Common myeloid progenitor, CD34-positive (primary cell): Measurements from ENCODE around the gene PLPPR5.

Experiments
- CTCF ChIA-PET: fragments of 350-600 bp; sonication (Branson Sonifier 250); formaldehyde crosslinking; loops from one replicate; lab custom pipeline; 2021; ENCODE audit warnings: antibody characterized with exemption; lab: Charles Lee
- POLR2A ChIA-PET: fragments of 350-600 bp; sonication (Branson Sonifier 250); formaldehyde crosslinking; loops from one replicate; lab custom pipeline; 2021; ENCODE audit warnings: antibody characterized with exemption; lab: Charles Lee
- DNase-seq, 3 donors: peaks; one replicate each; pipeline versions ENCODE4 v3.0.0 to v3.0.0-alpha.2; 2013
- H3K27ac ChIP-seq, 2 experiments: 1 replicate in 1 of 2; 2 replicates in 1 of 2; pipeline ENCODE4 v1.7.0; 2013; ENCODE audit warnings: inconsistent platforms in 2 of 2, low read length in 2 of 2, mild to moderate bottlenecking in 2 of 2, low read depth in 1 of 2, moderate library complexity in 1 of 2; ENCODE audit not compliant: severe bottlenecking in 2 of 2, insufficient read depth in 1 of 2, poor library complexity in 1 of 2
- H3K27me3 ChIP-seq, 5 experiments: replicated peaks in 2 of 5; 1 replicate in 3 of 5; 2 replicates in 2 of 5; pipeline versions ENCODE4 v1.6.1 to v1.7.0; 2013; ENCODE audit warnings: low read length in 4 of 5, mild to moderate bottlenecking in 2 of 5, moderate library complexity in 2 of 5, inconsistent platforms in 1 of 5; ENCODE audit not compliant: insufficient read depth in 5 of 5, control insufficient read depth in 4 of 5
- H3K36me3 ChIP-seq, 4 experiments: 1 replicate in 2 of 4; 2 replicates in 2 of 4; pipeline versions ENCODE4 v1.6.1 to v1.7.0; 2013; ENCODE audit warnings: low read length in 3 of 4, control low read depth in 1 of 4, mild to moderate bottlenecking in 1 of 4; ENCODE audit not compliant: control insufficient read depth in 4 of 4, insufficient read depth in 4 of 4
- H3K4me1 ChIP-seq, 4 experiments: 1 replicate in 3 of 4; 2 replicates in 1 of 4; pipeline versions ENCODE4 v1.6.1 to v1.7.1; 2013; ENCODE audit warnings: low read length in 3 of 4, mild to moderate bottlenecking in 3 of 4, control low read depth in 1 of 4, inconsistent platforms in 1 of 4, moderate library complexity in 1 of 4; ENCODE audit not compliant: control insufficient read depth in 4 of 4, insufficient read depth in 4 of 4; ENCODE audit errors: control extremely low read depth in 1 of 4
- H3K4me3 ChIP-seq, 7 experiments: 1 replicate in 4 of 7; 2 replicates in 3 of 7; pipeline versions ENCODE4 v1.5.1 to v1.7.0; 2013; ENCODE audit warnings: mild to moderate bottlenecking in 7 of 7, low read length in 6 of 7, moderate library complexity in 6 of 7, inconsistent platforms in 2 of 7, low read depth in 2 of 7, control low read depth in 1 of 7; ENCODE audit not compliant: insufficient read depth in 4 of 7, control insufficient read depth in 1 of 7; ENCODE audit errors: extremely low read depth in 1 of 7
- H3K9me3 ChIP-seq, 5 experiments: 1 replicate in 4 of 5; 2 replicates in 1 of 5; pipeline versions ENCODE4 v1.6.1 to v1.7.1; 2013; ENCODE audit warnings: low read length in 4 of 5, mild to moderate bottlenecking in 2 of 5, inconsistent platforms in 1 of 5, low read depth in 1 of 5, moderate library complexity in 1 of 5; ENCODE audit not compliant: control insufficient read depth in 4 of 5, insufficient read depth in 2 of 5; ENCODE audit errors: control extremely low read depth in 1 of 5
- WGBS: methylation state at CpG from one replicate; pipeline ENCODE4 v1.1.5; 2013; ENCODE audit not compliant: insufficient coverage; 5-methylcytosine and 5-hydroxymethylcytosine counted together

PLPPR5 gene

GRCh38 chr1:98904684-98905083 lies 100.0 kb downstream of the PLPPR5 start:
- no peak overlapping the region for H3K4me3 ChIP-seq
- CTCF ChIA-PET: no interaction called here
- H3K9me3 ChIP-seq: no peaks in the 10 kb centered on the region
- no peaks in the 10 kb centered on the region for H3K4me1 ChIP-seq
- H3K36me3 ChIP-seq: no peaks in the 10 kb centered on the region
- WGBS: 100% methylated on average over 4 of the region's 4 CpGs
- no peak overlapping the region for H3K27ac ChIP-seq
- DNase-seq: no peak
- POLR2A ChIA-PET: no interaction called here
- H3K27me3 ChIP-seq: no peaks in the 10 kb centered on the region

DNA sequence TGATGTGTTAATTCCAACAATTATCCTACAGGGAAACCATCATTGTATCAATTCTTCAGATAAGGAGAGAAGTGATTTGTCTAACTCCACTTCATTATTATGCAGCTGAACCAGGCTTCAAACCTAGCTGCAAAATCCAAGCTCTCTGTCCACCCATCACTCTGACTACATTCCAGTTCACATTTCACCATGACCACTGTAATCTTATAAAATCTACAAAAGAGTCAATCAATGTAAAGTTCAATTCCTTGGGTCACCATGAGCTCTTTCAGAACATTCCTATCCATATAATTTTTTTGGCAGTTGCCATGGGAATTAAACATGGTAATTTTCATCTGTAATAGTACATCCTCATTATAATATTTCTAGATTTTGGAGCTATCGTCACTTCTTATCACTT lies 100.9 kb downstream of the PLPPR5 start:
- WGBS: no CpG with 5 or more reads among the region's 1 CpG
- H3K27me3 ChIP-seq: no peaks in the 10 kb centered on the region
- POLR2A ChIA-PET: interaction anchor here (0.5 kb wide), 1 partner anchor 80 kb away, joined by 3 read pairs; no protein-coding TSS in a partner anchor
- no peaks in the 10 kb centered on the region for H3K36me3 ChIP-seq
- DNase-seq: no peak
- no peak overlapping the region for H3K4me3 ChIP-seq
- no peak overlapping the region for H3K27ac ChIP-seq
- peaks cover 0 to 2% (median under 1%) of the 10 kb centered on the region in 4 experiments for H3K4me1 ChIP-seq
- no peaks in the 10 kb centered on the region for H3K9me3 ChIP-seq
- CTCF ChIA-PET: no interaction called here

GRCh38 chr1:98903261-98903660 lies 101.4 kb downstream of the PLPPR5 start:
- Histone ChIP-seq H3K36me3 (no peaks in the 10 kb centered on the region), H3K4me1 (peaks cover 0 to 5% (median 1%) of the 10 kb centered on the region in 4 experiments), H3K27ac (no peak overlapping the region), H3K9me3 (no peaks in the 10 kb centered on the region), H3K4me3 (no peak overlapping the region), H3K27me3 (no peaks in the 10 kb centered on the region)
- ChIA-PET CTCF (no interaction called here), POLR2A (interaction anchor here (0.5 to 0.6 kb wide), 2 partner anchors 79 to 1148 kb away, joined by 3 read pairs; no protein-coding TSS in a partner anchor)
- DNase-seq: peak in 2 of 3 donors; percentile 53 to 65
- no CpG with 5 or more reads among the region's 2 CpGs for WGBS

GRCh38 chr1:98898940-98899339 lies 105.7 kb downstream of the PLPPR5 start:
- Histone ChIP-seq H3K27ac (no peak overlapping the region), H3K4me1 (peaks cover 0 to 17% (median 8%) of the 10 kb centered on the region in 4 experiments), H3K36me3 (no peaks in the 10 kb centered on the region), H3K9me3 (peaks cover 0 to 6% (median 0%) of the 10 kb centered on the region in 5 experiments), H3K4me3 (no peak overlapping the region), H3K27me3 (no peaks in the 10 kb centered on the region)
- no peak for DNase-seq
- 97% methylated on average over 2 of the region's 2 CpGs for WGBS
- CTCF ChIA-PET: no interaction called here
- POLR2A ChIA-PET: no interaction called here

DNA sequence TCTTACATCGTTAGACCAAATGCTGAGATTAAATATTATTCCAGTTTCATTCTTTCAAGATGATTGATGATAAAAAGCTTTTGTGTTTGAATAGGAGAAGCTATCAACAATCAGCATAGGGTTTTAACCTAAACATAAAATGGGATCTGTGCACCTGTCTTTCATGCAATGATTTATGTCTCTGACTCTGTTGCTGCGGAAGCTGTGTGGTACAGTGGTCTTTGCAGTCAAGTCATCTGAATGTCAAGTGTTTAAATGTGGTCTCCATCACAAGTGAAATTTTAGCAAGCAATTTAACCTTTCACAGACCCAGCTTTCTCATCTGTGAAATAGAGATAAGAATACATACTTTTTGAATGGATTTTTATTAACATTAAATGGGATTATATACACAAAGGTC lies 107.2 kb downstream of the PLPPR5 start:
- ChIA-PET POLR2A (interaction anchor here (0.7 kb wide), 1 partner anchor 101 kb away, joined by 3 read pairs; no protein-coding TSS in a partner anchor), CTCF (interaction anchor here (0.9 kb wide), 1 partner anchor 13 kb away, joined by 3 read pairs; no protein-coding TSS in a partner anchor)
- Histone ChIP-seq H3K27ac (no peak overlapping the region), H3K27me3 (no peaks in the 10 kb centered on the region), H3K9me3 (peaks cover 0 to 6% (median 0%) of the 10 kb centered on the region in 5 experiments), H3K4me1 (peaks cover 0 to 17% (median 8%) of the 10 kb centered on the region in 4 experiments), H3K4me3 (no peak overlapping the region), H3K36me3 (no peaks in the 10 kb centered on the region)
- peak; percentile 26 to 92 (median 89) for DNase-seq
- 0% methylated on average over 1 of the region's 2 CpGs for WGBS

DNA sequence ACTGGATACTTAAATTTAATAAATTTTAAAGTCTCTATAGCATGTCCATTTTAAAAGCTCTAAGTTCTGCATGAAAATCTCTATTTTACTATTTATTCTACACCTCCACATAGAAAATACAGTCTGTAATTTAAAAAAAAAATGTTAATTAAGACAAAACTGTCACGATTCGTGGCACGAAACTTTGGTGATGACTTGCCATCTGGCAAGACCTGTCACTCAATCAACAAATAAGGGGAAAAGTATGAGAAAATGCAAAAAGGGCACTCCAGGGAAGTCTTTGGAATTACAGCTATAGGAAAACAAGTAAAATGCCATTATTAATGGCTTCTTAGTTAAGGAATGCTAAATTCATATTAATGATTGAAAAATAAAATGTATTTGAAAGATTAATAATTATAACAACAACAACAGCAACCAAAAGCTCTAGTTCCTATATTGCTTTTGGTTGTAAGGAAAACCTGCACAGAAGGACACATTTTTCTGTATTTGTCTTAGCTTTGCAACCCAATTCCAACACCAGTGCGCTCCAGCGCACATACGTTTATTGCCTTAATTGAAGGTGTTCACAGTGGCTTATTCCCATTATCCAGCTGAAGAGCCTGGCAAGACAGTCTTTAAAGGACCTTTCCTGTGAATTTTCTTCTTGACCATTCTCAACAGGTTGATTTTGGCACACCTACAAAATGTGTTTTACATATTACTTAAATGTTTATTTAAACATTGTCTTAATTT lies 107.8 kb downstream of the PLPPR5 start:
- H3K4me1 ChIP-seq: peaks cover 0 to 17% (median 8%) of the 10 kb centered on the region in 4 experiments
- peaks cover 0 to 6% (median 0%) of the 10 kb centered on the region in 5 experiments for H3K9me3 ChIP-seq
- no peak overlapping the region for H3K4me3 ChIP-seq
- WGBS: 100% methylated on average over 3 of the region's 6 CpGs
- ChIA-PET POLR2A (no interaction called here), CTCF (interaction anchor here (1.4 kb wide), 1 partner anchor 11 kb away, joined by 3 read pairs; no protein-coding TSS in a partner anchor)
- H3K36me3 ChIP-seq: no peaks in the 10 kb centered on the region
- no peaks in the 10 kb centered on the region for H3K27me3 ChIP-seq
- no peak for DNase-seq
- no peak overlapping the region for H3K27ac ChIP-seq

DNA sequence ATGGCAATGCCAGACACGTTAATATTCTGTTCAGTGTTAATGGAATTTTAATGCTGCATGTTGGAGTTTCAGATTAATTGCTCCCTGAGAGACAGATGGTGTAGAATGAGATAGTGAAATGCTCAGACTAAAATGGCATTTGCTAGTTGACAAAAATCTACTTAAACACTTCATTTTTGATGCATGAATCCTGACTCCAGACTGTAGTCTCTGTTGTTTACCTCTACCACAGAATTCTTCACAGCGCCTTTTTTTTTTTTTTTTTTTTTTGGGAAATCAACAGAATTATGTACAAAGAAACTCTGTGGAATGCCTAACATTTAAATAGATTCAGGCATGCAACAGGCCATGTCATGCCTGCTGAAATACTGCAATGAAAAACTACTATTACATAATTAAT lies 111.3 kb downstream of the PLPPR5 start:
- no peaks in the 10 kb centered on the region for H3K27me3 ChIP-seq
- ChIA-PET CTCF (no interaction called here), POLR2A (no interaction called here)
- DNase-seq: no peak
- peaks cover 0 to 13% (median 6%) of the 10 kb centered on the region in 4 experiments for H3K4me1 ChIP-seq
- no peak overlapping the region for H3K27ac ChIP-seq
- no peak overlapping the region for H3K4me3 ChIP-seq
- no peaks in the 10 kb centered on the region for H3K36me3 ChIP-seq
- WGBS: no CpG with 5 or more reads among the region's 2 CpGs
- peaks cover 0 to 6% (median 0%) of the 10 kb centered on the region in 5 experiments for H3K9me3 ChIP-seq
